GM12878 (cell line): ENCODE results near the gene ARHGAP21. TPM values are rescaled to one million over a fixed set of nuclear protein-coding genes. Genes with fewer than 3 reads are reported as not detected.
"Not testable (repeated sequence)": the region's sequence is repeated elsewhere in the genome, so short reads cannot be mapped to it uniquely, and the experiment has no call there.

Experiments
- ATAC-seq: fragments of 200-7000 bp; cut with Tn5 transposase; 3 replicates; pipeline ENCODE4 v1.9.1; 2020; ENCODE audit warnings: mild to moderate bottlenecking, moderate library complexity
- BruUV-seq: library from RNA; stranded (reverse); fragments of 400-500 nt; replicated peaks from 2 replicates; lab custom pipeline; 2021; lab: Mats Ljungman, UMichigan
- CTCF ChIA-PET: fragments of 300-600 bp; sonication (Branson Sonifier 250); formaldehyde crosslinking; extraction: SDS; loops from one replicate; lab custom pipeline; 2021; ENCODE audit warnings: inconsistent platforms; lab: Yijun Ruan, JAX
- POLR2A ChIA-PET: fragments of 350-600 bp; formaldehyde crosslinking; extraction: SDS; loops from one replicate; lab custom pipeline; 2021; ENCODE audit warnings: inconsistent platforms; lab: Charles Lee
- RAD21 ChIA-PET: fragments of 300-600 bp; sonication (Branson Sonifier 250); formaldehyde crosslinking; loops from one replicate; lab custom pipeline; 2023; ENCODE audit warnings: antibody characterized with exemption; ENCODE audit not compliant: unreplicated experiment; lab: Charles Lee
- SMC1A ChIA-PET: fragments of 300-600 bp; sonication (Branson Sonifier 250); formaldehyde crosslinking; loops from one replicate; lab custom pipeline; 2023; ENCODE audit not compliant: unreplicated experiment, uncharacterized antibody; lab: Charles Lee
- DNase-seq: peaks from one replicate; pipeline ENCODE4 v3.0.0-alpha.2; 2011; ENCODE audit warnings: low read depth, low spot score
- FAIRE-seq: peaks from 3 replicates; lab custom pipeline; 2011; peaks lifted over from hg19 to GRCh38; lab: Jason Lieb, UNC
- H2AFZ ChIP-seq: 2 replicates; pipeline ENCODE4 v1.6.0; 2011; ENCODE audit warnings: low read depth, low read length, control low read depth; ENCODE audit not compliant: control insufficient read depth
- H3K27ac ChIP-seq: 2 replicates; pipeline ENCODE4 v1.5.1; 2011; ENCODE audit warnings: control low read depth; ENCODE audit not compliant: control insufficient read depth, insufficient read depth
- H3K27me3 ChIP-seq, 2 experiments: replicated peaks in 1 of 2; 2 replicates each; pipeline versions ENCODE4 v1.6.0 to v1.6.1; 2011; ENCODE audit warnings: low read length in 1 of 2; ENCODE audit not compliant: control insufficient read depth in 2 of 2, insufficient read depth in 2 of 2
- H3K36me3 ChIP-seq, 2 experiments: 2 replicates each; pipeline ENCODE4 v1.5.1; 2011; ENCODE audit warnings: low read length in 1 of 2; ENCODE audit not compliant: control insufficient read depth in 2 of 2, insufficient read depth in 2 of 2
- H3K4me1 ChIP-seq: 2 replicates; pipeline ENCODE4 v1.6.1; 2011; ENCODE audit warnings: mild to moderate bottlenecking, low read length, moderate library complexity, mixed read lengths; ENCODE audit not compliant: control insufficient read depth, insufficient read depth
- H3K4me2 ChIP-seq: 2 replicates; pipeline ENCODE4 v1.6.0; 2011; ENCODE audit warnings: control low read depth; ENCODE audit not compliant: control insufficient read depth, insufficient read depth
- H3K4me3 ChIP-seq: fragments of 200-600 bp; sonication (generic); 2 replicates; pipeline ENCODE4 v1.5.1; 2016
- H3K79me2 ChIP-seq: 2 replicates; pipeline ENCODE4 v1.6.0; 2011; ENCODE audit warnings: low read length; ENCODE audit not compliant: control insufficient read depth, insufficient read depth
- H3K9ac ChIP-seq: 2 replicates; pipeline ENCODE4 v1.8.0; 2011; ENCODE audit warnings: low read length, control low read depth, mixed read lengths; ENCODE audit not compliant: control insufficient read depth, insufficient read depth
- H3K9me3 ChIP-seq: replicated peaks from 3 replicates; pipeline ENCODE4 v1.5.1; 2011; ENCODE audit warnings: mild to moderate bottlenecking, low read length; ENCODE audit not compliant: control insufficient read depth, insufficient read depth
- H4K20me1 ChIP-seq: 2 replicates; pipeline ENCODE4 v1.6.0; 2011; ENCODE audit not compliant: control insufficient read depth, insufficient read depth
- CEBPB ChIP-seq, 2 experiments: fragments of 150-350 bp in 1 of 2; IDR thresholded peaks; 2 replicates each; pipeline ENCODE4 v1.6.1; 2012 to 2014; ENCODE audit warnings: low read depth in 2 of 2, low read length in 2 of 2, borderline replicate concordance in 1 of 2, inconsistent platforms in 1 of 2
- EZH2 ChIP-seq: IDR thresholded peaks from 2 replicates; pipeline ENCODE4 v1.6.1; 2012; ENCODE audit warnings: low read depth, mild to moderate bottlenecking, control low read depth, inconsistent platforms, low read length, borderline replicate concordance; ENCODE audit not compliant: control insufficient read depth
- REST ChIP-seq: IDR thresholded peaks from 2 replicates; pipeline ENCODE4 v1.6.1; 2012; ENCODE audit warnings: mild to moderate bottlenecking, low read depth, low read length
- TARDBP ChIP-seq: IDR thresholded peaks from 2 replicates; pipeline ENCODE4 v1.6.1; 2016; ENCODE audit warnings: borderline replicate concordance
- WRNIP1 ChIP-seq: IDR thresholded peaks from 2 replicates; pipeline ENCODE4 v1.6.1; 2011; ENCODE audit warnings: low read depth, low read length, improper control_type of control experiment, borderline replicate concordance
- WGBS: methylation state at CpG from one replicate; pipeline ENCODE4 v1.1.6; 2016; ENCODE audit warnings: low lambda C conversion rate; ENCODE audit not compliant: insufficient replicate concordance, insufficient coverage; ENCODE audit errors: missing lambda C conversion rate; 5-methylcytosine and 5-hydroxymethylcytosine counted together
- in situ Hi-C: fragments of 300-500 bp; cut with MboI; formaldehyde crosslinking; loops from 9 replicates; pipeline ENCODE4 v1.14.3; 2018; ENCODE audit warnings: mixed read lengths
- intact Hi-C: fragments of 100-400 bp; cut with micrococcal nuclease; formaldehyde crosslinking; loops from one replicate; pipeline ENCODE4 v1.14.2; 2022; ENCODE audit not compliant: unreplicated experiment
- polyA plus RNA-seq, 11 experiments: library from polyadenylated mRNA; depleted of rRNA in 4 of 11; unstranded in 6 of 11; stranded (reverse) in 5 of 11; fragments of >200 nt; fragmentation: Nextera tagmentation in 4 of 11; fragmentation: Illumina TruSeq in 1 of 11; extraction: Ambion mirVana in 4 of 11; extraction: Trizol in 1 of 11; gene quantifications; 1 replicate in 1 of 11; 2 replicates in 10 of 11; pipeline versions ENCODE4 v1.2.1 to v1.2.3, GENCODE V29; 2011 to 2016; ENCODE audit warnings: inconsistent platforms in 2 of 11, missing spikeins in 2 of 11, low read depth in 1 of 11
- total RNA-seq, 4 experiments: library from RNA; depleted of rRNA in 3 of 4; stranded (reverse); fragments of >200 nt in 3 of 4; fragmentation: Illumina TruSeq in 1 of 4; extraction: Trizol in 1 of 4; gene quantifications; 2 replicates each; pipeline versions ENCODE4 v1.2.1 to v1.2.3, GENCODE V29; 2013 to 2021

ARHGAP21 gene
- total and polyA plus RNA-seq, 10 of the 15 experiments (the other 5 are each of a cell fraction or from before 2014, with no cell fraction given) = 11.7 to 103 (median 37.6) TPM

GRCh38 chr10:24759672-24760071 is 36.0 kb upstream of the ARHGAP21 start:
- Histone ChIP-seq H3K36me3 (no peaks in the 10 kb centered on the region), H2AFZ (no peak overlapping the region), H4K20me1 (no peaks in the 10 kb centered on the region), H3K4me3 (no peak overlapping the region), H3K4me1 (no peaks in the 10 kb centered on the region), H3K27ac (no peak overlapping the region), H3K9me3 (no peaks in the 10 kb centered on the region; the same call in 2 of the 3 replicates), H3K27me3 (no peaks in the 10 kb centered on the region)
- no peak for ATAC-seq
- BruUV-seq = no TSS peak
- RAD21 ChIA-PET = interaction anchor here (0.5 kb wide), 1 partner anchor 11 kb away, joined by 3 read pairs; no protein-coding TSS in a partner anchor
- POLR2A ChIA-PET = no interaction called here
- WGBS = 25% methylated on average over 2 of the region's 2 CpGs
- DNase-seq = no peak
- SMC1A ChIA-PET = interaction anchor here (0.9 kb wide), 1 partner anchor 32 kb away, joined by 3 read pairs; no protein-coding TSS in a partner anchor
- in situ Hi-C loops = no loop called here
- no peak for TF ChIP-seq TARDBP
- TF ChIP-seq REST = no peak
- no peak for TF ChIP-seq EZH2
- TF ChIP-seq CEBPB (IDR thresholded peaks at IDR 0.05; ENCODE audit: borderline replicate concordance in 1 of 2, low read depth in 2 of 2, low read length in 2 of 2) = no peak
- TF ChIP-seq WRNIP1 = no peak
- TF ChIP-seq, all 136 proteins: peak for 0
- no peaks in the 10 kb centered on the region for H3K79me2 ChIP-seq
- H3K4me2 ChIP-seq = no peak overlapping the region
- CTCF ChIA-PET = no interaction called here
- intact Hi-C loops = no loop called here
- no peak overlapping the region for H3K9ac ChIP-seq
- FAIRE-seq = no peak

- H3K9ac ChIP-seq, ATAC-seq, DNase-seq, H3K79me2 ChIP-seq, H3K27ac ChIP-seq, in situ Hi-C loops, FAIRE-seq, H3K4me2 ChIP-seq, RAD21 ChIA-PET, intact Hi-C loops, H2AFZ ChIP-seq, POLR2A ChIA-PET, H3K36me3 ChIP-seq, H3K4me3 ChIP-seq, SMC1A ChIA-PET, CTCF ChIA-PET, H3K4me1 ChIP-seq, H4K20me1 ChIP-seq, H3K9me3 ChIP-seq, BruUV-seq, H3K27me3 ChIP-seq: not testable (repeated sequence)
- WGBS = 59% methylated on average over 3 of the region's 3 CpGs
Measured at GRCh38 chr10:24758254-24758653, 34.6 kb upstream of the ARHGAP21 start.
